Measurements from ENCODE around the gene EXPH5.

DNA sequence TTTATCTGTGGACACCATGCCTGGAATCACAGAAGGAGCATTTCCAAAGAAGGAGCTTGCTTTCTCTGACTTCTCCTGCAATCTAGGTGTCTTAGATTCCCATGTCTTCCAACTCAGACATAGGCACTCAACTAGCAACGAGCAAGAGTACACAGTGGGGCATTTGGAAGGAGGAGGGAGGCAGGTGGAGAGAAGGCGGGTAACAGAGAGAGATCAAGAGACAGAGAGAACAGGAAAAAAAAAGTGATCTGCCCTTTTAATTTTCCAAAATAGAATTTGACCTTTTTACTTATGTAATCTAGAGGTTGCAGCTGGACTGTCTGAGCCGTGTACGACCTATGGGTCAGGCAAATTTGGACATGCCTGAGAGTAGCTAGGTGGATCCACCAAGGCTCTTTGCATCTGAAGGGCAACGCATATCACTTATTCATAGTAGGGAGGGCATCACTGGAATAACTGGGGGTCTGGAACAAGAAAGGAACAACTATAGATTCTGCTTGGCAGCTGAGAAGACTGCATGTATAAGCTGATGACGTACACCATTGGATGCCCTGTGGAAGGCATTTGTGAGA lies 58.1 kb downstream of the EXPH5 start:
- TF ChIP-seq, protein P1, sequence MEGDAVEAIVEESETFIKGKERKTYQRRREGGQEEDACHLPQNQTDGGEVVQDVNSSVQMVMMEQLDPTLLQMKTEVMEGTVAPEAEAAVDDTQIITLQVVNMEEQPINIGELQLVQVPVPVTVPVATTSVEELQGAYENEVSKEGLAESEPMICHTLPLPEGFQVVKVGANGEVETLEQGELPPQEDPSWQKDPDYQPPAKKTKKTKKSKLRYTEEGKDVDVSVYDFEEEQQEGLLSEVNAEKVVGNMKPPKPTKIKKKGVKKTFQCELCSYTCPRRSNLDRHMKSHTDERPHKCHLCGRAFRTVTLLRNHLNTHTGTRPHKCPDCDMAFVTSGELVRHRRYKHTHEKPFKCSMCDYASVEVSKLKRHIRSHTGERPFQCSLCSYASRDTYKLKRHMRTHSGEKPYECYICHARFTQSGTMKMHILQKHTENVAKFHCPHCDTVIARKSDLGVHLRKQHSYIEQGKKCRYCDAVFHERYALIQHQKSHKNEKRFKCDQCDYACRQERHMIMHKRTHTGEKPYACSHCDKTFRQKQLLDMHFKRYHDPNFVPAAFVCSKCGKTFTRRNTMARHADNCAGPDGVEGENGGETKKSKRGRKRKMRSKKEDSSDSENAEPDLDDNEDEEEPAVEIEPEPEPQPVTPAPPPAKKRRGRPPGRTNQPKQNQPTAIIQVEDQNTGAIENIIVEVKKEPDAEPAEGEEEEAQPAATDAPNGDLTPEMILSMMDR (conservative IDR thresholded peaks at IDR 0.05; ENCODE audit: low read length): no peak
- no peak for TF ChIP-seq EZH2phosphoT487 (IDR thresholded peaks at IDR 0.05; ENCODE audit: borderline replicate concordance)
